IMR-90 (cell line): Measurements from ENCODE around the gene PBX3. TPM values are rescaled to one million over a fixed set of nuclear protein-coding genes. Genes with fewer than 3 reads are reported as not detected.

ENCODE experiments used
- ATAC-seq: fragments of 200-7000 bp; cut with Tn5 transposase; 2 replicates; pipeline ENCODE4 v1.9.1; 2020; ENCODE audit warnings: low read depth, mild to moderate bottlenecking, moderate library complexity
- BruUV-seq: library from RNA; stranded (reverse); fragments of 400-500 nt; replicated peaks from 2 replicates; lab custom pipeline; 2021; lab: Mats Ljungman, UMichigan
- CTCF ChIA-PET: fragments of 300-600 bp; formaldehyde crosslinking; extraction: SDS; loops from one replicate; lab custom pipeline; 2021; ENCODE audit warnings: antibody characterized with exemption; lab: Yijun Ruan, JAX
- POLR2A ChIA-PET: fragments of 300-600 bp; sonication (Branson Sonifier 250); formaldehyde crosslinking; loops from one replicate; lab custom pipeline; 2022; ENCODE audit warnings: antibody characterized with exemption; ENCODE audit not compliant: unreplicated experiment; lab: Charles Lee
- DNase-seq: peaks from one replicate; pipeline ENCODE4 v3.0.0; 2013
- H2AFZ ChIP-seq: replicated peaks from 2 replicates; pipeline ENCODE3; 2013; ENCODE audit warnings: low read length, mild to moderate bottlenecking; ENCODE audit not compliant: poor library complexity
- H2AK5ac ChIP-seq: 2 replicates; pipeline ENCODE4 v1.6.1; 2013; ENCODE audit warnings: low read depth, low read length, inconsistent platforms
- H2AK9ac ChIP-seq: replicated peaks from 2 replicates; pipeline ENCODE3; 2013; ENCODE audit warnings: mild to moderate bottlenecking, low read depth, low read length, moderate library complexity; ENCODE audit not compliant: poor library complexity
- H2BK120ac ChIP-seq: 2 replicates; pipeline ENCODE4 v1.6.1; 2013; ENCODE audit warnings: low read depth, low read length, inconsistent platforms
- H2BK15ac ChIP-seq: 3 replicates; pipeline ENCODE4 v1.6.1; 2013; ENCODE audit warnings: low read depth, low read length, inconsistent platforms
- H2BK20ac ChIP-seq: 2 replicates; pipeline ENCODE4 v1.6.1; 2013; ENCODE audit warnings: low read depth, mild to moderate bottlenecking, inconsistent platforms, low read length, moderate library complexity
- H2BK5ac ChIP-seq: 2 replicates; pipeline ENCODE4 v1.6.1; 2013; ENCODE audit warnings: mild to moderate bottlenecking, low read depth, low read length, inconsistent platforms; ENCODE audit not compliant: poor library complexity, severe bottlenecking
- H3K14ac ChIP-seq: replicated peaks from 2 replicates; pipeline ENCODE4 v1.6.1; 2013; ENCODE audit warnings: low read depth, low read length, inconsistent platforms
- H3K18ac ChIP-seq: 2 replicates; pipeline ENCODE4 v1.6.1; 2013; ENCODE audit warnings: low read depth, low read length, control low read depth
- H3K23ac ChIP-seq: 2 replicates; pipeline ENCODE4 v1.6.1; 2013; ENCODE audit warnings: low read depth, low read length, inconsistent platforms
- H3K27ac ChIP-seq: 2 replicates; pipeline ENCODE4 v1.5.1; 2013; ENCODE audit warnings: mild to moderate bottlenecking, control low read depth, low read length; ENCODE audit not compliant: insufficient read depth
- H3K27me3 ChIP-seq: 2 replicates; pipeline ENCODE4 v1.6.1; 2013; ENCODE audit warnings: low read length; ENCODE audit not compliant: control insufficient read depth, insufficient read depth
- H3K36me3 ChIP-seq: 2 replicates; pipeline ENCODE4 v1.6.1; 2013; ENCODE audit warnings: low read length, mixed read lengths; ENCODE audit not compliant: control insufficient read depth, insufficient read depth
- H3K4ac ChIP-seq: 2 replicates; pipeline ENCODE4 v1.6.1; 2013; ENCODE audit warnings: low read depth, low read length, inconsistent platforms
- H3K4me1 ChIP-seq: 2 replicates; pipeline ENCODE4 v1.6.1; 2013; ENCODE audit warnings: low read length, mixed read lengths; ENCODE audit not compliant: control insufficient read depth, insufficient read depth
- H3K4me2 ChIP-seq: 2 replicates; pipeline ENCODE4 v1.6.1; 2013; ENCODE audit warnings: low read depth, mild to moderate bottlenecking, control low read depth, low read length, moderate library complexity
- H3K4me3 ChIP-seq: 2 replicates; pipeline ENCODE4 v1.5.1; 2013; ENCODE audit warnings: low read depth, mild to moderate bottlenecking, control low read depth, low read length, moderate library complexity; ENCODE audit not compliant: insufficient read depth
- H3K56ac ChIP-seq: 2 replicates; pipeline ENCODE4 v1.6.1; 2013; ENCODE audit warnings: low read length, inconsistent platforms; ENCODE audit not compliant: insufficient read depth; ENCODE audit errors: extremely low read depth
- H3K79me1 ChIP-seq, 2 experiments: 2 replicates each; pipeline ENCODE4 v1.6.1; 2013; ENCODE audit warnings: low read length in 2 of 2, inconsistent platforms in 1 of 2, low read depth in 1 of 2
- H3K9ac ChIP-seq: 2 replicates; pipeline ENCODE4 v1.6.1; 2013; ENCODE audit warnings: low read depth, low read length, control low read depth
- H3K9me1 ChIP-seq: 2 replicates; pipeline ENCODE4 v1.6.1; 2013; ENCODE audit warnings: low read length, inconsistent platforms; ENCODE audit not compliant: insufficient read depth
- H3K9me3 ChIP-seq: 2 replicates; pipeline ENCODE4 v1.6.1; 2013; ENCODE audit warnings: low read length; ENCODE audit not compliant: control insufficient read depth, insufficient read depth
- H4K20me1 ChIP-seq: 2 replicates; pipeline ENCODE4 v1.6.1; 2013; ENCODE audit warnings: low read length, inconsistent platforms; ENCODE audit not compliant: insufficient read depth
- H4K5ac ChIP-seq: 2 replicates; pipeline ENCODE4 v1.6.1; 2013; ENCODE audit warnings: mild to moderate bottlenecking, low read depth, low read length, control low read depth
- H4K8ac ChIP-seq, 2 experiments: 2 replicates each; pipeline ENCODE4 v1.6.1; 2013; ENCODE audit warnings: low read depth in 2 of 2, low read length in 2 of 2, control low read depth in 1 of 2, inconsistent platforms in 1 of 2
- H4K91ac ChIP-seq: 2 replicates; pipeline ENCODE4 v1.6.1; 2013; ENCODE audit warnings: low read depth, low read length, inconsistent platforms; ENCODE audit not compliant: insufficient read depth
- CEBPB ChIP-seq: IDR thresholded peaks from 2 replicates; pipeline ENCODE4 v1.6.1; 2012; ENCODE audit warnings: low read depth, low read length, improper control_type of control experiment
- WGBS, 2 experiments: methylation state at CpG; one replicate each; pipeline versions ENCODE4 v1.1.5 to v1.1.7; 2013; ENCODE audit warnings: missing lambda C conversion rate in 2 of 2; ENCODE audit not compliant: insufficient read length in 1 of 2; ENCODE audit errors: extremely low coverage in 2 of 2; 5-methylcytosine and 5-hydroxymethylcytosine counted together
- dilution Hi-C: fragments of 300-500 bp; cut with HindIII; formaldehyde crosslinking; loops from one replicate; pipeline ENCODE4 v1.14.3; 2018; ENCODE audit warnings: low sequenced_read_pairs; ENCODE audit not compliant: unreplicated experiment
- in situ Hi-C: fragments of 300-500 bp; cut with MboI; formaldehyde crosslinking; loops from 3 replicates; pipeline ENCODE4 v1.14.3; 2019; ENCODE audit warnings: low sequenced_read_pairs, inconsistent platforms, mixed read lengths
- intact Hi-C: fragments of 100-400 bp; cut with micrococcal nuclease; formaldehyde crosslinking; loops from 2 replicates; pipeline ENCODE4 v1.10.0; 2022
- polyA plus RNA-seq, 3 experiments: library from polyadenylated mRNA; depleted of rRNA; stranded (reverse); fragments of >200 nt; gene quantifications; 2 replicates each; pipeline ENCODE4 v1.2.3, GENCODE V29; 2012; ENCODE audit warnings: low replicate concordance in 1 of 3
- total RNA-seq: library from RNA; depleted of rRNA; stranded (reverse); fragments of >200 nt; gene quantifications from 2 replicates; pipeline ENCODE4 v1.2.3, GENCODE V29; 2012
- TF ChIP-seq, protein P1 (sequence below): fragments of 150-350 bp; IDR thresholded peaks from 2 replicates; pipeline ENCODE4 v1.6.1; 2016; ENCODE audit warnings: low read depth, mild to moderate bottlenecking, low read length, moderate library complexity, borderline replicate concordance

The PBX3 gene
- total and polyA plus RNA-seq, 2 of the 4 experiments (the other 2 are of a cell fraction), result 12.0 to 15.6 TPM

GRCh38 chr9:125822160-125822559, 75.0 kb downstream of the PBX3 start:
- H3K27ac ChIP-seq, result no peak overlapping the region
- no peak overlapping the region for H2AK5ac ChIP-seq
- no CpG with 5 or more reads among the region's 2 CpGs for WGBS, 2 experiments
- no peak overlapping the region for H3K14ac ChIP-seq
- H3K9ac ChIP-seq, result no peak overlapping the region
- H4K5ac ChIP-seq, result no peak overlapping the region
- H3K9me3 ChIP-seq, result no peaks in the 10 kb centered on the region
- no peak overlapping the region for H2BK15ac ChIP-seq
- no peak overlapping the region for H3K4ac ChIP-seq
- ATAC-seq (no peak), DNase-seq (no peak)
- no peak overlapping the region for H3K18ac ChIP-seq
- no peak overlapping the region for H3K56ac ChIP-seq
- no peak overlapping the region for H2AFZ ChIP-seq
- H4K20me1 ChIP-seq, result no peaks in the 10 kb centered on the region
- no TSS peak for BruUV-seq
- TF ChIP-seq, protein P1, sequence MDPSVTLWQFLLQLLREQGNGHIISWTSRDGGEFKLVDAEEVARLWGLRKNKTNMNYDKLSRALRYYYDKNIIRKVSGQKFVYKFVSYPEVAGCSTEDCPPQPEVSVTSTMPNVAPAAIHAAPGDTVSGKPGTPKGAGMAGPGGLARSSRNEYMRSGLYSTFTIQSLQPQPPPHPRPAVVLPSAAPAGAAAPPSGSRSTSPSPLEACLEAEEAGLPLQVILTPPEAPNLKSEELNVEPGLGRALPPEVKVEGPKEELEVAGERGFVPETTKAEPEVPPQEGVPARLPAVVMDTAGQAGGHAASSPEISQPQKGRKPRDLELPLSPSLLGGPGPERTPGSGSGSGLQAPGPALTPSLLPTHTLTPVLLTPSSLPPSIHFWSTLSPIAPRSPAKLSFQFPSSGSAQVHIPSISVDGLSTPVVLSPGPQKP, result no peak
- no peak for TF ChIP-seq CEBPB
- H2BK20ac ChIP-seq, result no peak overlapping the region
- no peak overlapping the region for H3K23ac ChIP-seq
- no peak overlapping the region for H4K91ac ChIP-seq
- no peak overlapping the region for H4K8ac ChIP-seq
- H2BK5ac ChIP-seq, result no peak overlapping the region
- H3K9me1 ChIP-seq, result no peaks in the 10 kb centered on the region
- intact Hi-C loops, result no loop called here
- CTCF ChIA-PET, result interaction anchor here (0.8 kb wide), 1 partner anchor 387 kb away, joined by 3 read pairs; no protein-coding TSS in a partner anchor
- POLR2A ChIA-PET, result no interaction called here
- dilution Hi-C loops, result no loop called here
- H3K4me1 ChIP-seq, result peaks cover 2% of the 10 kb centered on the region; the same call in 1 of the 2 replicates
- no peak overlapping the region for H3K4me2 ChIP-seq
- H2BK120ac ChIP-seq, result no peak overlapping the region
- no peak overlapping the region for H2AK9ac ChIP-seq
- in situ Hi-C loops, result no loop called here
- no peaks in the 10 kb centered on the region for H3K36me3 ChIP-seq
- no peak overlapping the region for H3K4me3 ChIP-seq
- no peaks in the 10 kb centered on the region for H3K27me3 ChIP-seq
- H3K79me1 ChIP-seq, result peaks cover 17 to 26% of the 10 kb centered on the region in 2 experiments
